H1 (cell line): ENCODE data around the gene GRIA3.

Experiments used
- BRCA1 ChIP-seq: IDR thresholded peaks from 2 replicates; pipeline ENCODE4 v1.6.1; 2012; ENCODE audit warnings: low read depth, low read length, improper control_type of control experiment
- CEBPB ChIP-seq: IDR thresholded peaks from 2 replicates; pipeline ENCODE4 v1.6.1; 2012; ENCODE audit warnings: low read depth, low read length
- EP300 ChIP-seq, 2 experiments: IDR thresholded peaks; 1 replicate in 1 of 2; 2 replicates in 1 of 2; pipeline ENCODE4 v1.6.1; 2011 to 2012; ENCODE audit warnings: low read depth in 2 of 2, low read length in 2 of 2, mild to moderate bottlenecking in 2 of 2, borderline replicate concordance in 1 of 2, inconsistent platforms in 1 of 2, moderate library complexity in 1 of 2
- GABPA ChIP-seq: IDR thresholded peaks from 2 replicates; pipeline ENCODE4 v1.6.1; 2011; ENCODE audit warnings: mild to moderate bottlenecking, low read length, moderate library complexity, borderline replicate concordance; ENCODE audit not compliant: insufficient read depth
- KDM1A ChIP-seq: fragments of 200-600, 300-600 bp; sonication (generic); IDR thresholded peaks from 2 replicates; pipeline ENCODE4 v1.7.1; 2016; ENCODE audit warnings: mild to moderate bottlenecking, low read length, borderline replicate concordance
- NRF1 ChIP-seq: IDR thresholded peaks from 2 replicates; pipeline ENCODE4 v1.6.1; 2011; ENCODE audit warnings: mild to moderate bottlenecking, low read depth, low read length, improper control_type of control experiment
- POLR2AphosphoS5 ChIP-seq: IDR thresholded peaks from 2 replicates; pipeline ENCODE4 v1.6.1; 2011; ENCODE audit warnings: low read depth, low read length
- RAD21 ChIP-seq, 2 experiments: IDR thresholded peaks in 1 of 2; conservative IDR thresholded peaks in 1 of 2; 2 replicates each; pipeline ENCODE4 v1.6.1; 2011; ENCODE audit warnings: low read depth in 2 of 2, low read length in 2 of 2, improper control_type of control experiment in 1 of 2, inconsistent platforms in 1 of 2, mild to moderate bottlenecking in 1 of 2, moderate library complexity in 1 of 2
- RBBP5 ChIP-seq: IDR thresholded peaks from 2 replicates; pipeline ENCODE4 v1.7.1; 2012; ENCODE audit warnings: low read depth, mild to moderate bottlenecking, inconsistent platforms, low read length, moderate library complexity, borderline replicate concordance
- SIX5 ChIP-seq: IDR thresholded peaks from 2 replicates; pipeline ENCODE4 v1.6.1; 2011; ENCODE audit warnings: mild to moderate bottlenecking, low read depth, low read length
- TEAD4 ChIP-seq: IDR thresholded peaks from 2 replicates; pipeline ENCODE4 v1.6.1; 2012; ENCODE audit warnings: low read depth, low read length, inconsistent platforms, mixed read lengths
- YY1 ChIP-seq: IDR thresholded peaks from 2 replicates; pipeline ENCODE4 v1.6.1; 2011; ENCODE audit warnings: low read depth, mild to moderate bottlenecking, low read length
- TF ChIP-seq, protein P1 (sequence below), 3 experiments: IDR thresholded peaks; 1 replicate in 2 of 3; 2 replicates in 1 of 3; pipeline versions ENCODE4 v1.5.1 to v1.6.1; 2011; ENCODE audit warnings: low read length in 3 of 3, mild to moderate bottlenecking in 3 of 3, inconsistent platforms in 2 of 3, low read depth in 1 of 3, moderate library complexity in 1 of 3; ENCODE audit not compliant: insufficient read depth in 1 of 3; ENCODE audit errors: control extremely low read depth in 1 of 3

DNA sequence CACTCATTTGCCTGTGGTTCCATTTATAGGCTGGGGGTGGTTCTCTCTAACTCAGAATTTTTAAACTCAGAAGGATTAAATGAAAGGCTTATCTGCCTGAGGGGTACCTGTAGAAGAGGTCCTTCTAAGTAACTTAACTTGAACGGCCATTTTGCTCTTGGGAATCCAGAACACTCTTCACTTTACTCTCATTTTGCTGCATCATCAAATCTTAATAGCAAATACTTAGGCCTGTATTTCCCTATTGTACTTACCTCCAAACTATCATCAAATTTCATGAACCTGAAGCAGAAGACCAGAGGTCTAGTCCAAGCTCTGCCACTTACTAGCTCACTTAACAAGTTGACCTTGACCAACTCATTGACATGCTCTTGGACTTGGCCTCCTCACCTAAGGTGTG is 70.4 kb downstream of the GRIA3 start:
- TF ChIP-seq CEBPB (no peak), YY1 (no peak), KDM1A (no peak), POLR2AphosphoS5 (no peak), BRCA1 (no peak), SIX5 (no peak), RBBP5 (no peak), NRF1 (no peak), RAD21 (IDR thresholded peaks at IDR 0.05 in 1 of 2, conservative IDR thresholded peaks at IDR 0.05 in 1 of 2; ENCODE audit: low read depth in 2 of 2, low read length in 2 of 2) (no peak), EP300 (IDR thresholded peaks at IDR 0.05; ENCODE audit: borderline replicate concordance in 1 of 2, low read depth in 2 of 2, low read length in 2 of 2) (no peak), TEAD4 (no peak), GABPA (no peak)
- TF ChIP-seq, protein P1, sequence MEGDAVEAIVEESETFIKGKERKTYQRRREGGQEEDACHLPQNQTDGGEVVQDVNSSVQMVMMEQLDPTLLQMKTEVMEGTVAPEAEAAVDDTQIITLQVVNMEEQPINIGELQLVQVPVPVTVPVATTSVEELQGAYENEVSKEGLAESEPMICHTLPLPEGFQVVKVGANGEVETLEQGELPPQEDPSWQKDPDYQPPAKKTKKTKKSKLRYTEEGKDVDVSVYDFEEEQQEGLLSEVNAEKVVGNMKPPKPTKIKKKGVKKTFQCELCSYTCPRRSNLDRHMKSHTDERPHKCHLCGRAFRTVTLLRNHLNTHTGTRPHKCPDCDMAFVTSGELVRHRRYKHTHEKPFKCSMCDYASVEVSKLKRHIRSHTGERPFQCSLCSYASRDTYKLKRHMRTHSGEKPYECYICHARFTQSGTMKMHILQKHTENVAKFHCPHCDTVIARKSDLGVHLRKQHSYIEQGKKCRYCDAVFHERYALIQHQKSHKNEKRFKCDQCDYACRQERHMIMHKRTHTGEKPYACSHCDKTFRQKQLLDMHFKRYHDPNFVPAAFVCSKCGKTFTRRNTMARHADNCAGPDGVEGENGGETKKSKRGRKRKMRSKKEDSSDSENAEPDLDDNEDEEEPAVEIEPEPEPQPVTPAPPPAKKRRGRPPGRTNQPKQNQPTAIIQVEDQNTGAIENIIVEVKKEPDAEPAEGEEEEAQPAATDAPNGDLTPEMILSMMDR (IDR thresholded peaks at IDR 0.05; ENCODE audit: control extremely low read depth in 1 of 3, insufficient read depth in 1 of 3, low read depth in 1 of 3, low read length in 3 of 3), result no peak
